Common myeloid progenitor, CD34-positive (primary cell): ENCODE results near the gene GNPTAB.

Experiments used
- CTCF ChIA-PET: fragments of 350-600 bp; sonication (Branson Sonifier 250); formaldehyde crosslinking; loops from one replicate; lab custom pipeline; 2021; ENCODE audit warnings: antibody characterized with exemption; lab: Charles Lee
- POLR2A ChIA-PET: fragments of 350-600 bp; sonication (Branson Sonifier 250); formaldehyde crosslinking; loops from one replicate; lab custom pipeline; 2021; ENCODE audit warnings: antibody characterized with exemption; lab: Charles Lee
- DNase-seq, 3 donors: peaks; one replicate each; pipeline versions ENCODE4 v3.0.0 to v3.0.0-alpha.2; 2013
- H3K27ac ChIP-seq, 2 experiments: 1 replicate in 1 of 2; 2 replicates in 1 of 2; pipeline ENCODE4 v1.7.0; 2013; ENCODE audit warnings: inconsistent platforms in 2 of 2, low read length in 2 of 2, mild to moderate bottlenecking in 2 of 2, low read depth in 1 of 2, moderate library complexity in 1 of 2; ENCODE audit not compliant: severe bottlenecking in 2 of 2, insufficient read depth in 1 of 2, poor library complexity in 1 of 2
- H3K27me3 ChIP-seq, 5 experiments: replicated peaks in 2 of 5; 1 replicate in 3 of 5; 2 replicates in 2 of 5; pipeline versions ENCODE4 v1.6.1 to v1.7.0; 2013; ENCODE audit warnings: low read length in 4 of 5, mild to moderate bottlenecking in 2 of 5, moderate library complexity in 2 of 5, inconsistent platforms in 1 of 5; ENCODE audit not compliant: insufficient read depth in 5 of 5, control insufficient read depth in 4 of 5
- H3K36me3 ChIP-seq, 4 experiments: 1 replicate in 2 of 4; 2 replicates in 2 of 4; pipeline versions ENCODE4 v1.6.1 to v1.7.0; 2013; ENCODE audit warnings: low read length in 3 of 4, control low read depth in 1 of 4, mild to moderate bottlenecking in 1 of 4; ENCODE audit not compliant: control insufficient read depth in 4 of 4, insufficient read depth in 4 of 4
- H3K4me1 ChIP-seq, 4 experiments: 1 replicate in 3 of 4; 2 replicates in 1 of 4; pipeline versions ENCODE4 v1.6.1 to v1.7.1; 2013; ENCODE audit warnings: low read length in 3 of 4, mild to moderate bottlenecking in 3 of 4, control low read depth in 1 of 4, inconsistent platforms in 1 of 4, moderate library complexity in 1 of 4; ENCODE audit not compliant: control insufficient read depth in 4 of 4, insufficient read depth in 4 of 4; ENCODE audit errors: control extremely low read depth in 1 of 4
- H3K4me3 ChIP-seq, 7 experiments: 1 replicate in 4 of 7; 2 replicates in 3 of 7; pipeline versions ENCODE4 v1.5.1 to v1.7.0; 2013; ENCODE audit warnings: mild to moderate bottlenecking in 7 of 7, low read length in 6 of 7, moderate library complexity in 6 of 7, inconsistent platforms in 2 of 7, low read depth in 2 of 7, control low read depth in 1 of 7; ENCODE audit not compliant: insufficient read depth in 4 of 7, control insufficient read depth in 1 of 7; ENCODE audit errors: extremely low read depth in 1 of 7
- H3K9me3 ChIP-seq, 5 experiments: 1 replicate in 4 of 5; 2 replicates in 1 of 5; pipeline versions ENCODE4 v1.6.1 to v1.7.1; 2013; ENCODE audit warnings: low read length in 4 of 5, mild to moderate bottlenecking in 2 of 5, inconsistent platforms in 1 of 5, low read depth in 1 of 5, moderate library complexity in 1 of 5; ENCODE audit not compliant: control insufficient read depth in 4 of 5, insufficient read depth in 2 of 5; ENCODE audit errors: control extremely low read depth in 1 of 5
- WGBS: methylation state at CpG from one replicate; pipeline ENCODE4 v1.1.5; 2013; ENCODE audit not compliant: insufficient coverage; 5-methylcytosine and 5-hydroxymethylcytosine counted together

GNPTAB gene

GRCh38 chr12:101732318-101732717, 98.4 kb downstream of the GNPTAB start:
- H3K36me3 ChIP-seq = peaks cover 0 to 34% (median 11%) of the 10 kb centered on the region in 4 experiments
- no peaks in the 10 kb centered on the region for H3K4me1 ChIP-seq
- CTCF ChIA-PET = interaction anchor here (0.8 kb wide), 1 partner anchor 25 kb away, joined by 4 read pairs; no protein-coding TSS in a partner anchor
- WGBS = 100% methylated on average over 1 of the region's 1 CpG
- no peak overlapping the region for H3K27ac ChIP-seq
- no peak overlapping the region for H3K4me3 ChIP-seq
- H3K9me3 ChIP-seq = no peaks in the 10 kb centered on the region
- H3K27me3 ChIP-seq = no peaks in the 10 kb centered on the region
- no peak for DNase-seq
- POLR2A ChIA-PET = no interaction called here

- no peaks in the 10 kb centered on the region for H3K4me1 ChIP-seq
- CTCF ChIA-PET = no interaction called here
- H3K36me3 ChIP-seq = peaks cover 5 to 37% (median 20%) of the 10 kb centered on the region in 4 experiments
- no peak overlapping the region for H3K27ac ChIP-seq
- H3K4me3 ChIP-seq = no peak overlapping the region
- DNase-seq = no peak
- POLR2A ChIA-PET = no interaction called here
- no peaks in the 10 kb centered on the region for H3K27me3 ChIP-seq
- no peaks in the 10 kb centered on the region for H3K9me3 ChIP-seq
These were observed 100.9 kb downstream of the GNPTAB start for GRCh38 chr12:101729842-101730241.

- CTCF ChIA-PET = no interaction called here
- POLR2A ChIA-PET = no interaction called here
- no peaks in the 10 kb centered on the region for H3K27me3 ChIP-seq
- H3K27ac ChIP-seq = no peak overlapping the region
- no peaks in the 10 kb centered on the region for H3K4me1 ChIP-seq
- peaks cover 6 to 39% (median 22%) of the 10 kb centered on the region in 4 experiments for H3K36me3 ChIP-seq
- no peaks in the 10 kb centered on the region for H3K9me3 ChIP-seq
- no peak for DNase-seq
- H3K4me3 ChIP-seq = no peak overlapping the region
These were observed 103.7 kb downstream of the GNPTAB start for GRCh38 chr12:101727098-101727497.

GRCh38 chr12:101722392-101722791, 108.4 kb downstream of the GNPTAB start:
- ChIA-PET POLR2A (no interaction called here), CTCF (interaction anchor here (1.2 kb wide), 1 partner anchor 11 kb away, joined by 5 read pairs; no protein-coding TSS in a partner anchor)
- WGBS = no CpG with 5 or more reads among the region's 4 CpGs
- peaks cover 12 to 32% (median 18%) of the 10 kb centered on the region in 4 experiments for H3K36me3 ChIP-seq
- H3K27me3 ChIP-seq = no peaks in the 10 kb centered on the region
- no peaks in the 10 kb centered on the region for H3K4me1 ChIP-seq
- no peak overlapping the region for H3K27ac ChIP-seq
- no peak for DNase-seq
- H3K9me3 ChIP-seq = no peaks in the 10 kb centered on the region
- no peak overlapping the region for H3K4me3 ChIP-seq

GRCh38 chr12:101720118-101720517, 110.6 kb downstream of the GNPTAB start:
- H3K9me3 ChIP-seq = no peaks in the 10 kb centered on the region
- CTCF ChIA-PET = no interaction called here
- peaks cover 7 to 17% (median 12%) of the 10 kb centered on the region in 4 experiments for H3K36me3 ChIP-seq
- H3K4me3 ChIP-seq = no peak overlapping the region
- peaks cover 2 to 5% (median 3%) of the 10 kb centered on the region in 4 experiments for H3K4me1 ChIP-seq
- no peak overlapping the region for H3K27ac ChIP-seq
- no peaks in the 10 kb centered on the region for H3K27me3 ChIP-seq
- no peak for DNase-seq
- POLR2A ChIA-PET = no interaction called here

- ChIA-PET POLR2A (no interaction called here), CTCF (no interaction called here)
- DNase-seq = no peak
These were observed 111.2 kb downstream of the GNPTAB start for GRCh38 chr12:101719566-101719965.

GRCh38 chr12:101714877-101715444, 115.8 kb downstream of the GNPTAB start:
- Histone ChIP-seq H3K27ac (no peak overlapping the region), H3K9me3 (no peaks in the 10 kb centered on the region), H3K4me1 (peaks cover 5 to 17% (median 7%) of the 10 kb centered on the region in 4 experiments), H3K4me3 (no peak overlapping the region), H3K36me3 (peaks cover 2 to 5% (median 3%) of the 10 kb centered on the region in 4 experiments), H3K27me3 (no peaks in the 10 kb centered on the region)
- DNase-seq = peak in 1 of 3 donors; percentile 15
- ChIA-PET POLR2A (no interaction called here), CTCF (interaction anchor here (0.6 to 1.6 kb wide), 4 partner anchors 8 to 48 kb away, joined by 3 to 4 read pairs (median 4); no protein-coding TSS in a partner anchor)
- 83% methylated on average over 2 of the region's 3 CpGs for WGBS

More at GRCh38 chr12:101719566-101719965, 111.2 kb downstream of the GNPTAB start:
- Histone ChIP-seq H3K4me1 (peaks cover 5 to 9% (median 6%) of the 10 kb centered on the region in 4 experiments), H3K9me3 (no peaks in the 10 kb centered on the region), H3K27ac (no peak overlapping the region), H3K4me3 (no peak overlapping the region), H3K27me3 (no peaks in the 10 kb centered on the region), H3K36me3 (peaks cover 7 to 14% (median 10%) of the 10 kb centered on the region in 4 experiments)
